H9 (cell line): ENCODE measurements around the gene MRPL21. TPM values are rescaled to one million over a fixed set of nuclear protein-coding genes. Genes with fewer than 3 reads are reported as not detected.
A peak's percentile ranks its signal among the peaks of the same experiment; 100 is the strongest.

ENCODE experiments used
- DNase-seq: peaks from one replicate; pipeline ENCODE4 v3.0.0-alpha.2; 2017
- H2AFZ ChIP-seq: one replicate; pipeline ENCODE4 v1.6.1; 2013; ENCODE audit warnings: mild to moderate bottlenecking, low read length, control low read depth, moderate library complexity
- H2AK5ac ChIP-seq: 2 replicates; pipeline ENCODE4 v1.6.1; 2013; ENCODE audit warnings: low read length, control low read depth, mixed read lengths; ENCODE audit not compliant: insufficient read length
- H2BK120ac ChIP-seq: one replicate; pipeline ENCODE4 v1.6.1; 2013; ENCODE audit warnings: low read depth, mild to moderate bottlenecking, low read length, control low read depth, inconsistent platforms; ENCODE audit not compliant: poor library complexity, severe bottlenecking
- H2BK12ac ChIP-seq: 2 replicates; pipeline ENCODE4 v1.6.1; 2013; ENCODE audit warnings: low read length, control low read depth, mixed read lengths, low read depth; ENCODE audit not compliant: insufficient read length
- H2BK15ac ChIP-seq: 2 replicates; pipeline ENCODE4 v1.6.1; 2013; ENCODE audit warnings: low read depth, low read length, control low read depth
- H2BK20ac ChIP-seq: one replicate; pipeline ENCODE4 v1.6.1; 2013; ENCODE audit warnings: low read depth, mild to moderate bottlenecking, low read length, control low read depth, inconsistent platforms; ENCODE audit not compliant: poor library complexity, severe bottlenecking
- H2BK5ac ChIP-seq: 2 replicates; pipeline ENCODE4 v1.6.1; 2013; ENCODE audit warnings: low read length, control low read depth, mixed read lengths; ENCODE audit not compliant: insufficient read length
- H3K14ac ChIP-seq: 2 replicates; pipeline ENCODE4 v1.6.1; 2013; ENCODE audit warnings: low read length, control low read depth; ENCODE audit not compliant: insufficient read depth
- H3K18ac ChIP-seq: 2 replicates; pipeline ENCODE4 v1.6.1; 2013; ENCODE audit warnings: low read depth, mild to moderate bottlenecking, mixed read lengths, low read length, control low read depth; ENCODE audit not compliant: insufficient read length
- H3K23ac ChIP-seq: 2 replicates; pipeline ENCODE4 v1.6.1; 2013; ENCODE audit warnings: low read length, control low read depth, mixed read lengths, low read depth; ENCODE audit not compliant: insufficient read length
- H3K23me2 ChIP-seq: 2 replicates; pipeline ENCODE4 v1.6.1; 2013; ENCODE audit warnings: low read depth, mild to moderate bottlenecking, mixed read lengths, low read length, control low read depth; ENCODE audit not compliant: insufficient read length, poor library complexity, severe bottlenecking
- H3K27ac ChIP-seq: 2 replicates; pipeline ENCODE4 v1.5.1; 2013; ENCODE audit warnings: low read length, control low read depth, mixed read lengths, low read depth; ENCODE audit not compliant: insufficient read length
- H3K27me3 ChIP-seq: 2 replicates; pipeline ENCODE4 v1.6.1; 2013; ENCODE audit warnings: low read length, control low read depth, inconsistent platforms; ENCODE audit not compliant: insufficient read depth
- H3K4ac ChIP-seq: 2 replicates; pipeline ENCODE4 v1.6.1; 2013; ENCODE audit warnings: low read depth, mild to moderate bottlenecking, control low read depth, inconsistent platforms, low read length, moderate library complexity
- H3K4me1 ChIP-seq: 2 replicates; pipeline ENCODE4 v1.6.1; 2013; ENCODE audit warnings: low read length, control low read depth, inconsistent platforms; ENCODE audit not compliant: insufficient read depth
- H3K4me2 ChIP-seq: 2 replicates; pipeline ENCODE4 v1.6.1; 2013; ENCODE audit warnings: low read length, control low read depth, mixed read lengths; ENCODE audit not compliant: insufficient read length, insufficient read depth
- H3K56ac ChIP-seq: 2 replicates; pipeline ENCODE4 v1.6.1; 2013; ENCODE audit warnings: low read depth, mild to moderate bottlenecking, mixed read lengths, low read length, control low read depth; ENCODE audit not compliant: insufficient read length
- H3K79me1 ChIP-seq: 2 replicates; pipeline ENCODE4 v1.6.1; 2013; ENCODE audit warnings: low read depth, mild to moderate bottlenecking, moderate library complexity, low read length, control low read depth, inconsistent platforms; ENCODE audit not compliant: insufficient read depth, poor library complexity, severe bottlenecking
- H3K79me2 ChIP-seq: 2 replicates; pipeline ENCODE4 v1.6.1; 2013; ENCODE audit warnings: low read length, control low read depth, inconsistent platforms; ENCODE audit not compliant: insufficient read depth
- H3K9ac ChIP-seq: 2 replicates; pipeline ENCODE4 v1.6.1; 2013; ENCODE audit warnings: low read length, control low read depth, mixed read lengths; ENCODE audit not compliant: insufficient read length; ENCODE audit errors: extremely low read depth
- H3K9me3 ChIP-seq: one replicate; pipeline ENCODE4 v1.6.1; 2013; ENCODE audit warnings: low read depth, low read length, inconsistent platforms; ENCODE audit not compliant: control insufficient read depth
- H3T11ph ChIP-seq: one replicate; pipeline ENCODE4 v1.6.1; 2013; ENCODE audit warnings: mild to moderate bottlenecking, low read length, control low read depth, inconsistent platforms
- H4K20me1 ChIP-seq: one replicate; pipeline ENCODE4 v1.6.1; 2013; ENCODE audit not compliant: control insufficient read depth, insufficient read length, insufficient read depth
- H4K5ac ChIP-seq: 2 replicates; pipeline ENCODE4 v1.6.1; 2013; ENCODE audit warnings: low read depth, mild to moderate bottlenecking, mixed read lengths, low read length, control low read depth; ENCODE audit not compliant: insufficient read length
- H4K8ac ChIP-seq: replicated peaks from 2 replicates; pipeline ENCODE4 v1.6.1; 2013; ENCODE audit warnings: low read length, control low read depth, mixed read lengths, low read depth; ENCODE audit not compliant: insufficient read length
- H4K91ac ChIP-seq: 2 replicates; pipeline ENCODE4 v1.6.1; 2013; ENCODE audit warnings: low read depth, mild to moderate bottlenecking, moderate library complexity, mixed read lengths, low read length, control low read depth; ENCODE audit not compliant: insufficient read length
- H3K27ac Mint-ChIP-seq, 3 experiments: 2 replicates in 2 of 3; 3 replicates in 1 of 3; pipeline ENCODE4 v1.8.0; 2020 to 2021; ENCODE audit warnings: mixed read lengths in 3 of 3, mild to moderate bottlenecking in 1 of 3, moderate library complexity in 1 of 3
- H3K27me3 Mint-ChIP-seq: 2 replicates; pipeline ENCODE4 v1.8.0; 2021; ENCODE audit warnings: low read depth, mild to moderate bottlenecking, moderate library complexity, mixed read lengths
- H3K36me3 Mint-ChIP-seq, 3 experiments: 2 replicates in 2 of 3; 3 replicates in 1 of 3; pipeline ENCODE4 v1.8.0; 2020 to 2021; ENCODE audit warnings: low read depth in 3 of 3, mixed read lengths in 3 of 3; ENCODE audit not compliant: insufficient read depth in 1 of 3
- H3K4me1 Mint-ChIP-seq, 2 experiments: 2 replicates each; pipeline ENCODE4 v1.8.0; 2020; ENCODE audit warnings: mixed read lengths in 2 of 2
- H3K4me3 Mint-ChIP-seq, 2 experiments: 2 replicates in 1 of 2; 3 replicates in 1 of 2; pipeline ENCODE4 v1.8.0; 2020 to 2021; ENCODE audit warnings: mild to moderate bottlenecking in 2 of 2, mixed read lengths in 2 of 2, moderate library complexity in 1 of 2
- H3K9me3 Mint-ChIP-seq, 2 experiments: 2 replicates in 1 of 2; 3 replicates in 1 of 2; pipeline ENCODE4 v1.8.0; 2020; ENCODE audit warnings: mild to moderate bottlenecking in 2 of 2, mixed read lengths in 2 of 2, moderate library complexity in 1 of 2
- WGBS: extraction: QIAGEN DNeasy Blood & Tissue Kit; methylation state at CpG from one replicate; pipeline ENCODE4 v1.1.7; 2013; ENCODE audit warnings: missing lambda C conversion rate, low lambda C conversion rate, mixed read lengths; ENCODE audit not compliant: insufficient read length; ENCODE audit errors: extremely low coverage; 5-methylcytosine and 5-hydroxymethylcytosine counted together
- total RNA-seq: library from RNA; stranded (reverse); gene quantifications from 2 replicates; pipeline ENCODE4 v1.2.1, GENCODE V29; 2021
- TF ChIP-seq, protein P1 (sequence below): fragments of 200-600 bp; sonication (generic); conservative IDR thresholded peaks from 3 replicates; pipeline ENCODE4 v1.8.0; 2021; ENCODE audit warnings: antibody characterized with exemption, mild to moderate bottlenecking

The MRPL21 gene
- total RNA-seq, 1 experiment from 2014 or later: 91.5 TPM

- Histone ChIP-seq H4K5ac (no peak overlapping the region), H3K23me2 (no peaks in the 10 kb centered on the region), H3K79me2 (no peaks in the 10 kb centered on the region), H3T11ph (no peak overlapping the region), H3K79me1 (no peaks in the 10 kb centered on the region), H3K4me2 (no peak overlapping the region), H4K20me1 (no peaks in the 10 kb centered on the region), H3K14ac (no peak overlapping the region), H3K18ac (no peak overlapping the region), H3K4me1 (no peaks in the 10 kb centered on the region; the same call in 1 of the 2 replicates), H3K27ac (no peak overlapping the region), H2BK120ac (no peak overlapping the region), H3K4ac (no peak overlapping the region), H2BK12ac (no peak overlapping the region), H3K27me3 (no peaks in the 10 kb centered on the region), H3K23ac (no peak overlapping the region), H3K9ac (no peak overlapping the region), H2AK5ac (no peak overlapping the region), H2AFZ (no peak overlapping the region), H3K9me3 (no peaks in the 10 kb centered on the region), H4K91ac (peak overlapping the region; percentile 13), H3K56ac (no peak overlapping the region), H2BK20ac (no peak overlapping the region), H2BK5ac (no peak overlapping the region), H4K8ac (no peak overlapping the region), H2BK15ac (no peak overlapping the region)
- TF ChIP-seq, protein P1, sequence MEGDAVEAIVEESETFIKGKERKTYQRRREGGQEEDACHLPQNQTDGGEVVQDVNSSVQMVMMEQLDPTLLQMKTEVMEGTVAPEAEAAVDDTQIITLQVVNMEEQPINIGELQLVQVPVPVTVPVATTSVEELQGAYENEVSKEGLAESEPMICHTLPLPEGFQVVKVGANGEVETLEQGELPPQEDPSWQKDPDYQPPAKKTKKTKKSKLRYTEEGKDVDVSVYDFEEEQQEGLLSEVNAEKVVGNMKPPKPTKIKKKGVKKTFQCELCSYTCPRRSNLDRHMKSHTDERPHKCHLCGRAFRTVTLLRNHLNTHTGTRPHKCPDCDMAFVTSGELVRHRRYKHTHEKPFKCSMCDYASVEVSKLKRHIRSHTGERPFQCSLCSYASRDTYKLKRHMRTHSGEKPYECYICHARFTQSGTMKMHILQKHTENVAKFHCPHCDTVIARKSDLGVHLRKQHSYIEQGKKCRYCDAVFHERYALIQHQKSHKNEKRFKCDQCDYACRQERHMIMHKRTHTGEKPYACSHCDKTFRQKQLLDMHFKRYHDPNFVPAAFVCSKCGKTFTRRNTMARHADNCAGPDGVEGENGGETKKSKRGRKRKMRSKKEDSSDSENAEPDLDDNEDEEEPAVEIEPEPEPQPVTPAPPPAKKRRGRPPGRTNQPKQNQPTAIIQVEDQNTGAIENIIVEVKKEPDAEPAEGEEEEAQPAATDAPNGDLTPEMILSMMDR: no peak
- Mint-ChIP-seq H3K27me3 (no peaks in the 10 kb centered on the region; the same call in 1 of the 2 replicates), H3K4me3 (no peak overlapping the region), H3K9me3 (no peaks in the 10 kb centered on the region), H3K36me3 (no peaks in the 10 kb centered on the region), H3K27ac (no peak overlapping the region), H3K4me1 (peaks cover 21 to 29% of the 10 kb centered on the region in 2 experiments)
- DNase-seq: no peak
- WGBS: no CpG with 5 or more reads among the region's 11 CpGs
These were observed 43.5 kb upstream of the MRPL21 start for GRCh38 chr11:68947151-68947550.
